HG03460 (cell line): Measurements from ENCODE around the gene PRKCSH.
A peak's percentile ranks its signal among the peaks of the same experiment; 100 is the strongest.
"Not testable (repeated sequence)": the region's sequence is repeated elsewhere in the genome, so short reads cannot be mapped to it uniquely, and the experiment has no call there.

Experiments
- ATAC-seq: cut with Tn5 transposase; IDR thresholded peaks from one replicate; pipeline ENCODE4 v1.9.1; 2021; ENCODE audit not compliant: unreplicated experiment

The PRKCSH gene, protein sequence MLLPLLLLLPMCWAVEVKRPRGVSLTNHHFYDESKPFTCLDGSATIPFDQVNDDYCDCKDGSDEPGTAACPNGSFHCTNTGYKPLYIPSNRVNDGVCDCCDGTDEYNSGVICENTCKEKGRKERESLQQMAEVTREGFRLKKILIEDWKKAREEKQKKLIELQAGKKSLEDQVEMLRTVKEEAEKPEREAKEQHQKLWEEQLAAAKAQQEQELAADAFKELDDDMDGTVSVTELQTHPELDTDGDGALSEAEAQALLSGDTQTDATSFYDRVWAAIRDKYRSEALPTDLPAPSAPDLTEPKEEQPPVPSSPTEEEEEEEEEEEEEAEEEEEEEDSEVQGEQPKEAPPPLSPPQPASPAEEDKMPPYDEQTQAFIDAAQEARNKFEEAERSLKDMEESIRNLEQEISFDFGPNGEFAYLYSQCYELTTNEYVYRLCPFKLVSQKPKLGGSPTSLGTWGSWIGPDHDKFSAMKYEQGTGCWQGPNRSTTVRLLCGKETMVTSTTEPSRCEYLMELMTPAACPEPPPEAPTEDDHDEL

DNA sequence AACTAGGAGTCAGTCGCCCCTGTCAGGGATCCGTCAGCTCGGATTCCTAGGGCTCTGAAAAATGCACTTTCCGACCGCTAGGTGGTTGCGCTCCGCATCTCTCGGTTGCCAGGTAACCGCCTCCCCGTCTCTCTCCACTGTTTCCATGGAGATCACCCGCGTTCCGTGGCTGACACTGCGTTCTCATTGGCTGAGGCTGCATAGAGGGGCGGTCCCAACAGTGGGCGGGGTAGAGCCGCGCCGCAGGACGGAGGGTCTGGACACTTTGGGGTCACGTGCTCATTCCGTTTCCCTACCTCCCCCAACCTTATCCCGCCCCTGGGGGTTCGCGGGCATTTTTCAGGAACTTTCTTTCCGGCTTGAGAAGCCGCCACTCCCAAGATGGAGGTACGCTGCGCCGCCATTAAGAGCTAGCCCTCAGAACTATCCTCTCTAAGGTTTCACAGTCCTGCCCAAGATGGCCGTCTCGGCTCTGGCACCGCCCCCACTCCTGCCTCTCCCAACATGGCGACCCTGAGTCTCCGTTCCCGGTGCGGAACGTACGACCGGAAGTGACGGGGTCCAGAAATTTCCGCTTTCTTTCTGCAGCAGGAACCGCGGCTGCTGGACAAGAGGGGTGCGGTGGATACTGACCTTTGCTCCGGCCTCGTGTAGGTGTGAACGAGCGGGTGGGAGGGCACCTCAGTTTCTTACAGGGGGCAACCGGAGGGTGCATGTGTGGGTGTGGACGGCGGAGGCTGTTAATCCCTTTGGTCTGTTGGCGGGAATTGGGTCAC lies at the start of gene PRKCSH, which contains the start of gene ODAD3:
Gene PRKCSH, plus strand, starts transcription at position 579 of the 776 bp plus-strand sequence. CDS start 483 bp downstream, outside the sequence.
Gene ODAD3, minus strand, starts transcription at position 65 of the 776 bp plus-strand sequence. CDS start 105 bp downstream, outside the sequence.
- ATAC-seq, result peak; percentile 86

DNA sequence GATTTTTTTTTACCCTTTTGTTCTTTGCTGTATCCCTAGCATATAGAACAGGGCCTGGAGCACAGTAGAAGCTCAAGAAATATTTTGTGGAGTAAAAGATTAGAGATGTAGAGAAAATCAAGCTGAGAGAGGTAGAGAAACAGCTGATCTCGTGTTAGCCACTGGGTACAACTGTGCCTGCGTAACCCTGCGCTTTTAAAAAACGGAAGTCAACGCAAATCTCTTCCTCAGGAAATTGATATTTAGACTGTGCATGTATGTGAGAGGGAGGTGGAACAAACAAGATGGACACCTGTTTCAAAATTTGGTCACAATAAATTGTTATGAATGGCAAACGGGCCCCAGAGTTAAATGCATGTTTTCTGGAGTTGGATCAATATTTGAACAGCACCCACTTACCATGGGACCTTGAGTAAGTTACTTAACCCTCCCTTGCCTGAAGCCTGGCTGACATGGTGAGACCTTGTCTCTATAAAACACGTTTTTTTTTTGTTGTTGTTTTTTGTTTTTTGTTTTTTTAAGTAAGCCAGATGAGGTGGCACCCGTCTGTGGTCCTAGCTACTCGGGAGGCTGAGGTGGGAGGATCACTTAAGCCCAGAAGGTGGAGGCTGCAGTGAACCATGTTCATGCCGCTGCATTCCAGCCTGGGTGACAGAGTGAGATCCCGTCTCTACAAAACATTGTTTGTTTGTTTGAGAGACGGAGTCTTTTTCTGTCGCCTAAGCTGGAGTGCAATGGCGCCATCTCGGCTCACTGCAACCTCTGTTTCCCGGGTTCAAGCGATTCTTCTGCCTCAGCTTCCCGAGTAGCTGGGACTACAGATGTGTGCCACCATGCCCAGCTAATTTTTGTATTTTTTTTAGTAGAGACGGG lies 48.0 kb upstream of the PRKCSH start:
- no peak for ATAC-seq

DNA sequence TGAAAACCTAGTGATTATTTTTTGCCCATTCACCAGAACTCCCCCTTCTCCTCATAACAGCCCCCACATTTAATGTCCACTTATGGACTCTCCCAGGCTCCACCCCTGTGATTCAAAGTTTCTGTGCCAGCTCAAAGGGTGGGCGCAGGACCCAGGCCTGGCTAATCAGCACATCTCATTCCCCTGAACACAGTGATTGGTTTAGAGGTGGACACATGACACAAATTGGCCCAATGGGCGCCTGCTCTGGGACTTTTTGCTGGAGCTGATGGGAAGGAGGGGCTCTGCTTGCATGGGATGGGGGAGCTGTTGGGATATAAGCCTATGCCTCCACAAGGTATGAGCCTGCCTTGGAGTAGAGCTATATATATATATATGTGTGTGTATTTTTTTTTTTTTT lies 45.1 kb upstream of the PRKCSH start:
- no peak for ATAC-seq

DNA sequence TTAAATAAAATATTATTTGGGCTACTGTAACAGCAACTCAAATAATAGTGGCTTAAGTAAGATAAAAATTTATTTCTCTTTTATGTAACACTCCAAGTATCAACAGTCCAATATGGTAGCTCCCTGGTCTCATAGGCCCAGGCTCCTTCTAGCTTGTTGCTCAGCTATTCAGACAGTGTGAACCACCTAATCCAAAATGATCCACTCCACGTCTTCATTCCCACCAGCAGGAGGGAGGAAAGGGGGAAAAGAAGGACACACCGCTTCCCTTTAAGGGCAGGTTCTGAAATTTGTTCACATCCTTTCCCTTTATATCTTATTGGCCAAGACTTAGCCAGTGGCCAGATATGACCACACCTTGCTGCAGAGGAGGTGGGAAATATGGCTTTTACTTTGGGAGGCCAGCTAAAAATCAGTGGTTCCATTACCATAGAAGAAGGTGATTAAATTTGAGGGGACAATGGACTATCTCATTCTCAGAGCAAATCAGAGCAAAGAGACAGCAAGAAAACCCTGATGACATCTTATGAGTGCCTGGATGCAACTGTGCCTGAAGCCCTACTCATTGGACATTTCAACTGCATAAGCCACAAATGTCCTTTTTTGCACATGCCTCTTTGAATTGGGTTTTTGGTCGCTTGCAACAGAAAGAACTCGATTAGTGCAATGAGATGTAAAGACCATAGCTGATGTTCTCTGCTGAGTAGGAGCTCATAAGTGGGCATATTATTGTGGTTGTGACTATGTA lies 44.3 kb upstream of the PRKCSH start:
- no peak for ATAC-seq

DNA sequence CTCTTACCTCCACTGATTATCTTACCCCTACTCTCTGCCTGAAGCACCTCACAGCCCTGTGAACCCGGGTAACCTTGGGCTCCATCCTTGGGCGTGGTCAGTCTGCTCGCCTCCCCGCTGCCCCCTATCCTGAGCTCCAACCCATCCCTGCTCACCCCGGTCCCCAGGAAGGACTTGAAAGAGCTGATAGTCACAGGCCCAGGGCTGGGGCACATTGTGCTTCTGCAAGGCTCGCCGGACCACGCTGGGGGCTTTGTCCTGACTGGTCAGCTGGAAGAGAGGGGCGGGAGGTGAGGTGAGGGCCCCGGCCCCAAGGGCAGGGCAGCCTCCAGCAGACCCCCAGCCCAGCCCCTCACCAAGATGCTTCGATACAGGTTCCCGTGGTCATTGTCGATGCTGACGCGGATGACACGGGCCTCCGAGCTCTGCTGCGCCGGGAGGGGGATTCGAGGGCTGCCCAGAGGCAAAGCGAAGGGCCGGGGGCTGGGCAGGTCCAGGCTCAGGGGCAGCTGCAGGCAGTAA lies 38.3 kb upstream of the PRKCSH start:
- no peak for ATAC-seq

DNA sequence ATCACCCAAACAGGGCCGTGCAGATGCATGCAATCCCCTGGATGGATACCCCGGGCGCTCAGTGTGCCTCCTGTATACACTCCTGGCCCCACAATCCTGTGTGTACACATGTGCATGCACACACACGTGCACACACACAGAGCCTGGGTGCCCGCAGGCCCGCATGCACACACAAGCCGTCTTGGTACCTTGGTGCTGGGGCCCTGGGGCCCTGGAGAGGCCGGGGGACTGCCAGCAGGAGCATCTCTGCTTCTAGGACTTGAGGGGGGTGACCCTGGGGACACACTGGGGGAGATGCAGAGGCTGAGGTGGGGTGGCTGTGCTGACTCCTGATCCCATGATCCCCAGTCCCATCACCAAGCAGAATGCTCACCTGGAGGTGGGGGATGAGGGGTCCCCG lies 35.8 kb upstream of the PRKCSH start:
- ATAC-seq, result no peak

DNA sequence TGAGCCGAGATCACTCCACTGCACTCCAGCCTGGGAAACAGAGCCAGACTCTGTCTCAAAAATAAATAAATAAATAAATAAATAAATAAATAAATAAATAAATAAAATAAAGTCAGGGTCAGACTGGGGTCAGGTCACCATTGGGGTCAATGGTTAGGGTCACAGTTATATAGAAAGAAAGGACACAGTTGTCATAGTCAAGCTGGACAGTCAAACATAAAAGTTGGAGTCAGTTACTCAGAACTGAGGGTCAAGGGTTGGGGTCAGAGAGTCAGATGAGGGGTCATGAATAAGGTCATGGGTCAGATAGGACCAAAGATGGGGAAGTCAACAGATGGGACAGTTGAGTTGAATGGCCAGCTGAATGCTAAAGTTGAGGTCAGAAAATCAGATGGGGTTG lies 34.6 kb upstream of the PRKCSH start:
- ATAC-seq, result no peak

DNA sequence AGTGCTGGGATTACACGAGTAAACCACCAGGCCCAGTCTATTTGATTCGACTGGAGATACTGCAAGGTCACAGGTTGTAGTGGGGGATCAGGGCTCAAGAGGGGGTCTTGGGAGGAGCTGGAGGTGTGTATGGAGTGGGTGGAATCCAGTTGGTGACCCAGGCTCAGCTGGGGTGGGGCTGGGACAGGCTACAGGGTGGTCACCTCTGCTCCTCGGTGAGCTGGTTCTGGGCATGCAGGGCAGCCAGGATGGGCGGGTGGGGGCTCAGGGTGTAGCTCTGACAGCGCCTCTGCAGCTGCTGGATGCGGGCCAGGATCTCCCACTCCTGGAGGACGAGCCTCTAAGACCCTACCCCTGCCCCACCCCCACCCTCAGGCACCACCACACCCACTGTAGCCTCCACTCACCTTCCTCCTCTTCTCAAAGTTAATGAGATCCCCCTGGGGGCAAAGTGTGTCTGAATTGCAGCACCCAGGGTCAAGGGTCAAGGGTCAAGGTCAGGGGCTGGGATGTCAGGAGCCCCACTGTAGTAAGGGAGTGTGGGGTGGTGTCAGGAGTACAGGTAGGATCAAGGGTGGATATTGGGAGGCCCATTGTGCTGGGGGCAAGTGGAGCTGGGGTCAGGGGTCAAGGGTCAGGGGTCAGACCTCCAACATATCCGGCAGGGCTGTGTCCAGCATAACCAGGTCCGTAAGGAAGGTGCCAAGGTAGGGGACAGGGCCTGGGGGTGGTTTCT lies 33.5 kb upstream of the PRKCSH start:
- no peak for ATAC-seq

DNA sequence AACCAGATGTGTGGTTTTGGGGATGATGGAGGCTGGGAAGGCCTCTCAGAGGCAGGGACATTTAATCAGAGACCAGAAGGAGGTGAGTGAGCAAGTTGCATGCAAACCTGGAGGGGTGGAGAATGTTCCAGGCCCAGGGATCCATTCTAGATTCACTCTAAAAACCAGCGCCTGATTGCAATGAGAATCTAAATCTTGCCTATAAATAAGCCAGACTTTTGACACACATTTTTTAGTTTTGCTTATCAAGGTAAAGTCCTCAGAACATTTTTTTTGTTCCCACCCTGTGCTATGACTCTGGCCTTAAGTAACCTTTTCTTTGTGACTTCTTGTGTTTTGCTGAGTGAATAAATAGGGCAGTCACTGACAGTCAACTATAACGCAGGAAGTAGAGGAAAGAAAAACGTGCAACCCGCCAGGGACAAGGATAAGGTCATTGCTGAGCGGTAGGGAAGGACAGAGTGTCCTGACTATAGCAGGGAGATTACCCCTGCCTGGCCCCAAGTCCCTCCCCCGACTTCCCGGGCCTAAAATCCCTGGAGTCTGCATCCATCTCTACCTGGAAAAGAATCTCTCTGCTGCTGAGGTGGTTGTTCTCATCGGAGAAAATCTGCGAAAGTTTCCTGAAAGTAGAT lies 30.7 kb upstream of the PRKCSH start:
- no peak for ATAC-seq

DNA sequence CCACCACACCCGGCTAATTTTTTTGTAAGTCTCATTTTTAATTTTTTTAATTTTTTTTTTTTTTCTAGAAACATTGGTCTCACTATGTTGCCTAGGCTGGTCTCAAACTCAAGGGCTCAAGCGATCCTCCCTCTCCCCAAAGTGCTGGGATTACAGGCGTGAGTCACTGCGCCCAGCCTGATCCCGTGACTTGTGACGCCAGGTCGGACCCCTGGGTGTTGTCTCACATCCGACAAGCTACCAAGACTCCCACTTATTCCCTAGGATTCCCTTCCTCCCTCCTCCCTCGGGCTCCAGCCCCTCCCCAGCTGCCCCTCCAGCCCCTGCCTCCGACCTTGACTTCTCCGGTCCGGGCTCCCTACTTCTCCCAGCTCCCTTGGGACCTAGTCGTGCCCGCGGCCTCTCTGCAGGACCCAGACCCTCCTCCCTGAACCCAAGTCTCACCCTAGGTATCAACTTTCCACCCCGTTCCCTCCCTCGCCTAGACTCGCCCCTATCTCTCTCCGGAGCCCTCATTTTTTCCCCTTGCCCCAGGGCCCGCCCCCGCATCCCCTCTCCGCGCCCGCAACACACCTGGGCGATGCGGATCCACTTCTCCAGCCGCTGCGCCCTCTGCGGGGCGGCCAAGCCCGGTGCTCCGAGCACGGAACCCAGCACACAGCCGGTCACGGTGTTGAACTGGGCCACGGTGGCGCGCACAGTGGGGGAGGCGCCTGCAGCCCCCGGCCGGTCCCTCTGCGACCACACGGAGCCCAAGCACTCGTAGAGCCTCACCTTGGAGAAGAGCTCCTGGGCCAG lies 29.4 kb upstream of the PRKCSH start:
- no peak for ATAC-seq

DNA sequence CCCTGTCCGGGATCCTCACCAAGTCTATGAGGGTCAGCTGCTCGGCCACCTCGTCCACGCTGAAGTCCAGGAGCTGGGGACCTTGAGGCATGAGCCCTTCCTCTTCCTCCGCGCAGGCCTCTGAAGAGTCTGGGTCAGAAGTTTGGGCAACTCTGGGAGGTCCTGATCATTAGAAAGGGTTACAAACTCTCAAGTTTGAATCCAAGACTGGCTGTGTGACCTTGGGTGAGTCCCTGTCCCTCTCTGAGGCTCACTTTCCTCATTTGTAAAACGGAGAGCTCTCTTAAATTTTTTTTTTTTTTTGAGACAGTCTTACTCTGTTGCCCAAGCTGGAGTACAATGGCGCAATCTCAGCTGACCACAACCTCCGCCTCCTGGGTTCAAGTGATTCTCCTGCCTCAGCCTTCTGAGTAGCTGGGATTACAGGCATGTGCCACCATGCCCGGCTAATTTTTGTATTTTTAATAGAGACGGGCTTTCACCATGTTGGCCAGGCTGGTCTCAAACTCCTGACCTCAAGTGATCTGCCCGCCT lies 28.7 kb upstream of the PRKCSH start:
- not testable (repeated sequence) for ATAC-seq

DNA sequence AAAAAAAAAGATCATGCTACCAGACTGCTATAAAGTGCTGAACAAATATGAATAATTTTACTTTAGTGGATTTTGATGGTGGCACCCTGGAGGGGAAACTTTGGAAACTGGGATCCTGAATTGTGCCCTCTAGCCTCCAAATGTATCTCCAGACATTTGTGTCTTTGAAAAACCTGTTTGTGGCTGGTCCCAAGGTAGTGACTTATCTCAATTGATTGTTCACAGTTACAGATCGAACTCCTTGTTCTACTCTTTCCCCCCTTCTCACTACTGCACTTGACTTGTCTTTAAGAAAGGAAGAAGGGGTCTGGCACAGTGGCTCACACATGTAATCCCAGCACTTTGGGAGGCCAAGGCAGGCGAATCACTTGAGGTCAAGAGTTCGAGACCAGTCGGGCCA lies 26.8 kb upstream of the PRKCSH start:
- no peak for ATAC-seq

DNA sequence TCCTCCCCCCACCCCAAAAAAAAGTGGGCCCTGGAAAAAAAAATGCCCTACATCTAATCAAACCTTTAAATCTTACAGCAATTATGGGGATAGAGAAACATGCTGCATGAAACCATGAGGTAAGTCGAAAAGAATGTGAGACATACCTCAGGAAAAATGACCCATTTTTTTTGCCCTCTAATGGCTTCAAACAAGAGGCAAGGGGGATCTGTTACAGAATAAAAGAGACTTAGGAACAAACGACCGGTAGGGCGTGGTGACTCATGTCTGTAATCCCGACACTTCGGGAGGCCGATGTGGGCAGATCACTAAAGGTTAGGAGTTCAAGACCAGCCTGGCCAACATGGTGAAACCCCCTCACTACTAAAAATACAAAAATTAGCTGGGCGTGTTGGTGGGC lies 24.8 kb upstream of the PRKCSH start:
- ATAC-seq, result no peak

DNA sequence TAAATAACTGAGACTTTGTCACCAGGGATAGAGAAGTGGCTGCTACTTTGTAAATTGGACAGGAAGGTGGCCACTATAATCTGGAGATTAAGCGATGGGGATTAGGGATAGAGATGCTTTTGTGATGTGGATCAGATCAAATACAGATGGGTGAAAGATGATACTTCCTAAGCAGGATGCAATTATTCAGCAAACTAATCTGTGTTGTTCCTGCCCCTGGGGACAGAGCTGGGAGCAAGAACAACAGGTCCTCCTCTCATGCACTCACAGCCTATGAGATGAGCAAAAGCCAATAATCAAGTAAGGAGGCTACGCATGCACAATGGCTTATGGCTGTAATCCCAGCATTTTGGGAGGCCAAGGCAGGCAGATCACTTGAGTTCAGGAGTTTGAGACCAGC lies 20.9 kb upstream of the PRKCSH start:
- ATAC-seq, result no peak

DNA sequence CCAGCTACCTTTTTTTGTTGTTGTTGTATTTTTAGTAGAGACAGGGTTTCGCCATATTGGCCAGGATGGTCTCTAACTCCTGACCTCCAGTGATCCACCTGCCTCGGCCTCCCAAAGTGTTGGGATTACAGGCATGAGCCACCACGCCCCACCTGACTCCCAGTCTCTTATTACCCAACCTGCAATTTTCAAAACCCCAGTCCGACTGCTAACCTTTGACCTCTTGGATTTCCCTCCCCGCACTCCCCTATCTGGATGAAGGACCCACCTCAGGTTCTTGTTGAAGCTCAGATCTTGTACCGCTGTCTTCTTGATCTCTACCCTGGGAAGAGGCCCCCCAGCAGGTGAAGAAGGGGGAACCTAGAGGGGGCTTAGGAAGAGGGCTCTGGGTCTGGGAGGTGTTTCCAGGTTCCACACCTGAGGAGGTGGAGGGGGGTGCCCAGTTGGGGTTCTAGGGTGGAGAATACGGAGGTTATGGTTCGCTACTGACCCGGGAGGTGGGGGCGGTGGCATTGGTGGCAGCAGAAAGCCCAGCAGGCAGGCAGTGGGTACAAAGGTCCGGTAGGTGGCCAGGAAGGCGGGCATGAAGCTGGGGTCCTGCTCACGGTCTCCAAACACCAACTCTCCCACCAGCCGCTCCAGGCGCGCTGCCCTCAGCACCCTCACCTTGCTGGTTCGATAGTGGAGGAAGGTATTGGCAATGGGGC lies 18.9 kb upstream of the PRKCSH start:
- no peak for ATAC-seq

DNA sequence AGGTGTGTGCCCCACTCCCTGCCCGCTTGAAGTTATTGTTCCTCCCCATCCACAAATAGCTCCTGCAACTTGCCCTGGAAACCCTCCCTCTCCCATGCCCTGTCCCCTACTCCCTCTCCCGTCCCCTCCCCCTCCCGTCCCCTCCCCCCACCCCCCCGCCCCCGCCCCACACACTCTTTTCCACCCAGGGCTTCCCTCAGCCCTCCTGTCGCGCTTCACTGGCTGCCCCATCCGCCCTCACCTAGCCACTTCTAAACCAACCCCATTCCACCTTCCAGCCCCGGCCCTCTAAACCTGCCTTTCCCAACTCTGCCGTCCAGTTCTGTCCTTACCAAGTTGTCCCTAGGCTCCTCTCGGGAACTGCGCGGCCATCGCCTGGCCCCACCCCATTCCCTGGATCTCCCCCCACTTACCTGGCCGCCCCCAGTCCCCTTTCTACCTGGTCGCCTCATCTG lies 17.3 kb upstream of the PRKCSH start:
- ATAC-seq, result no peak
